NCI-H1436 treated with DMSO at 0.1 percent for 48 hours (cell line): ENCODE results near the gene CDC34.

ENCODE experiments used
- DNase-seq: peaks from one replicate; lab custom pipeline; 2025; lab: John Stamatoyannopoulos, UW

The CDC34 gene, protein sequence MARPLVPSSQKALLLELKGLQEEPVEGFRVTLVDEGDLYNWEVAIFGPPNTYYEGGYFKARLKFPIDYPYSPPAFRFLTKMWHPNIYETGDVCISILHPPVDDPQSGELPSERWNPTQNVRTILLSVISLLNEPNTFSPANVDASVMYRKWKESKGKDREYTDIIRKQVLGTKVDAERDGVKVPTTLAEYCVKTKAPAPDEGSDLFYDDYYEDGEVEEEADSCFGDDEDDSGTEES

DNA sequence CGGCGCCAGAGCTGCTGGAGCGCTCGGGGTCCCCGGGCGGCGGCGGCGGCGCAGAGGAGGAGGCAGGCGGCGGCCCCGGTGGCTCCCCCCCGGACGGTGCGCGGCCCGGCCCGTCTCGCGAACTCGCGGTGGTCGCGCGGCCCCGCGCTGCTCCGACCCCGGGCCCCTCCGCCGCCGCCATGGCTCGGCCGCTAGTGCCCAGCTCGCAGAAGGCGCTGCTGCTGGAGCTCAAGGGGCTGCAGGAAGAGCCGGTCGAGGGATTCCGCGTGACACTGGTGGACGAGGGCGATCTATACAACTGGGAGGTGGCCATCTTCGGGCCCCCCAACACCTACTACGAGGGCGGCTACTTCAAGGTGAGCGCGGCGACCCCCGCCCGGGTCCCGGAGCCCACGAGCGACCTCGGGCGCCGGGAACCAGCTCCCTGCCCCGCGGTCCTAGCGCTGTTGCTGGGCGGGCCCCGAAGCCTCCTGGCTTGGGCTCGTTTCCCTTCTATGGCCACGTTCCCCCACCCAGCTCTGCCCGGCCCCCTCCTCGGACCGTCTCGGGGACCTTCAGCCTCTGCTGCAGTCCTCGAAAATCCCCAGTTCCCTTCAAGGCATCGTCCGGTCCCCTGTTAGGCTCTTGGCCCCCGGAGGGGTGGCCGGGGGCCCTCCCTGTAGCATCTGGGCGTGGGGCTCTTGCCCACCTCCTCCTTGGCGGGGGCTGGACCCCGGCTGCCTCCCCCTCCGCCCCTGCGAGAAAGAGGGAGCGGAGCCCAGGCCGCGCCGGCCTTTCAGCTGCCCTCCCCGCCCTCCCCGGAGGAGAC, at the start of gene CDC34:
Gene CDC34 (plus strand): TSS at position 8 of the 808 bp plus-strand sequence. CDS start 172 bp downstream, at position 180.
- DNase-seq, result no peak

DNA sequence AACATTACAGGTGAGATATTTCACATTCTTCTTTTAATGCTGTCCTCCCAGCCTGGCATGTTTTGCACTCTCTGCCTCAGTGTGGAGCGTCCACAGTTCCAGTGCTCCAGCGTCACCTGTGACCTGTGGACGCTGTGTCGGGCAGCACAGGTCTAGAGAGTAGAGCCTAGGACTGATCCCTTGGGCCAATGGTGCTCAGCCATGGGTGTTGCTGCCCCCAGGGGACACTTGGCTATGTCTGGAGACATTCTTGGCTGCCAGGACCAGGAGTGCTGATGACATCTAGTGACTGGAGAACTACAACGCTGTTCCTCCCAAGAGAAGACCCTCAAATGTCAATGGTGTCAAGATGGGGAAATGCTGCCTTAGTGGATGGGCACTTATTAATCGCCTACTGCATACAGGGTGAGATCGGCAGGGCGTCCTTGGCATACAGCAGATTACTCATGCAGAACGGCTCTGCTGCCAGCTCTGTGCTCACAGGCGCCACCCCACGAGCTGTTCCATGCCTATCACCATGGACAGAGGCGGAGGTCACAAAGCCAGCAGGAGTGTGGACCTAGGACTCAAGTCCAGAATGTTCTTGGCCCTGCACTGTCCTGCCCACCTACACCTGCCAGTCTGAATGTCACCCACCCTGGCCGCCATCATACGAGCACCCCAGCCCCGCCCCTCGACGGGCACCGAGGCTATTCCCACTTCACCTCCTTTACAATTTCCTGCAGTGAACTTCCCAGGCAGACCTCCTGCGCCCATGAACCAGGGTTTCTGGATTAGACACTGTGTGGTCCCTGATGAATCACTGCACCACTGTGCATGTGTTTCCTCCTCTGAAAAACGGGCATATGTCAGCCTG, 49.1 kb upstream of the CDC34 start:
- DNase-seq, result no peak

DNA sequence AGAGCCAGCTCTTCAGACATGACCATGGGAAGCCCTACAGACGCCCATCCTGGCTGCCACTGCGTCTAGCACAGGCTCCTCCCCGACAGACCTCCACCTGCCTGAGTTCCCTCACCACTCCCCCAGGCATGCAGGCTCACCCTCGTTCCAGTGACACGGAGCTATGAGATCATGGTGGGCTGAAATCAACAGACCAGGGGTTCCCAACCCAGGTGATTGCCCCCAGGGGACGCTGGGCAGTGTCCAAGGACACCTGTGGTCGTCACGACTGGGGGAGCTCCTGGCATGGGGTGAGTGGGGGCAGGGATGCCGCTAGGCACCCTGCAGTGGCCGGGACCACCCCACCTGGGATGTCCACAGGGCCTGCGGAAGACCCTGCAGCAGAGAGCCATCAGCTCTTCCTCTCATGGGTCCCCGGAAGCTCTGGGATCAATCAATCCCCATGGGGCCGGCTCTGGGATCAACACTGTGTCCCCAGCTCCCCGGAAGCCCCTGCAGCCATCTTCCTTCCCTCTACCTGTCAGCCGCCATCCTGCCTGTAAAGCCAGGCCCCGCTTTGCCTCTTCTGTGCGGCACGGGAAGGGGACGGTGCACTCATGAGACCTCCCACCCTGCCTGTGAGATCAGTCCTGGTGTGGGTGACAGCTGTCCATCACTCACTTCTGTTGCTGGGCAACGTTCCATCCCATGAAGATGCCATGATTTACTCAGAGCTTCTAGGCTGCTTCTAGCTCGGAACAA, 48.1 kb upstream of the CDC34 start:
- DNase-seq, result no peak

DNA sequence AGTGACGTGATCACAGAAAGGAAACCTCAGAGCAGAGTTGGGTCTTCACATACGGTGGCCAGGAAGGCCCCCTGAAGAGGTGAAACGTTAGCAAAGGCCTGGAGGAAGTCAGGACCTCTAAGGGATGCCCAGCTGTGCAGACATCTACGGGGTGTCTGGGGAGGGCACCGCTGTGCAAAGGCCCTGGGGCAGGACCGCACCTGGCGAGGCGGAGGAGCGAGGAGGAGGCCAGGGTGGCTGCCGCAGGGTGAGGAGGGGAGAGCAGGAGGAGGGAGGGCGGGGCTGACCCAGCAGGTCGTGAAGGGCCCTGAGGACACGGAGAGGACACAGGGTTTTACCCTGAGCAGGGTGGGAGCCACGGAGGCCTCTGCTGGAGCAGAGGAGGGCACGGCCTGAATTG, 47.1 kb upstream of the CDC34 start:
- no peak for DNase-seq

DNA sequence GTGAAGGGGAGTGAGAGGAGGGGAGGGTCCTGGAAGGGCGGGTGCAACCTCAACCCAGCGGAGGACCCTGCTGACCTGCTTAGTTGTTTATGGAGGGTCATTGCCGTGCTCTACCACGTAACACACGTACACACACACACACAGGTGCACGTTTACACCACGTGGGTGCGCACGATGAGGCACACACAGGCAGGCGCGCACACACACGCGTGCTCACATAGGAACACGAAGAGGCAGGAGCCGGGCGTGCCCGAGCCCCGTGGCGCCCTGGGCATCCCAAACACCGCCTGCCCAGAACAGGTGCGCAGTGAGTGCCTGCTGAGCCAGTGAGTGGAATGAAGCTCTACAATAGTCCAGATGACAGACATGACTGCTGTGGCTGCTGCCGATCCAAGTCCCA, 46.5 kb upstream of the CDC34 start:
- DNase-seq, result no peak

DNA sequence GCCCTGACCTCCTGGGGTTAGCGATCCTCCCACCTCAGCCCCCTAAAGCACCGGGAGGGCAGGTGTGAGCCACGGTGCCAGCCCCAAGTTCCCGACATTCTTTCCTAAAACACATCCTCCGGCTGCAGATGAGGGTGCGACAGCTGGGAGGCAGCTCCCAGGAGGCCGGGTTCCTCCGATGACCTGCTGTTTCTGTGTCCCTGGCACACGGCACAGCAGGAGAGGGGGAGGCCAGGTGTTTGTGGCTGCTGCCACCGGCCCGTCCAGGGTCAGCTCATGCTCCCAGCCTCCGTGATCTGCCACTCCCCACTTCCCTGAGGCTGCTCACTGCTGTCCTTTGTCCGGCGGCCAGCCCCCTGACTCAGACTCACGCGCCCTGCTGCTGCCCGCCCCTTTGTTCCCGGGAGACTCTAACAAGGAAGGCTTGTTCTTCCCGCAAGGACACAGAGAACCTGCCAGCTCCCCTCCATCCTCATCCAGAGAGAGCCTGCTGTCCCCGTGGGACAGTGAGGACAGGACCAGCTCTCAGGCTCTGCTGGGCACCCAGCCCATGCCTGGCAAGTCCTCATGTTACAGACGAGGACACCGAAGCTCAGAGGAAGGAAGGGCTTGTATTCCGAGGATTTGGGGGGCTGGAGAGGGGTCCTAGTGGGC, 45.9 kb upstream of the CDC34 start:
- DNase-seq, result no peak

DNA sequence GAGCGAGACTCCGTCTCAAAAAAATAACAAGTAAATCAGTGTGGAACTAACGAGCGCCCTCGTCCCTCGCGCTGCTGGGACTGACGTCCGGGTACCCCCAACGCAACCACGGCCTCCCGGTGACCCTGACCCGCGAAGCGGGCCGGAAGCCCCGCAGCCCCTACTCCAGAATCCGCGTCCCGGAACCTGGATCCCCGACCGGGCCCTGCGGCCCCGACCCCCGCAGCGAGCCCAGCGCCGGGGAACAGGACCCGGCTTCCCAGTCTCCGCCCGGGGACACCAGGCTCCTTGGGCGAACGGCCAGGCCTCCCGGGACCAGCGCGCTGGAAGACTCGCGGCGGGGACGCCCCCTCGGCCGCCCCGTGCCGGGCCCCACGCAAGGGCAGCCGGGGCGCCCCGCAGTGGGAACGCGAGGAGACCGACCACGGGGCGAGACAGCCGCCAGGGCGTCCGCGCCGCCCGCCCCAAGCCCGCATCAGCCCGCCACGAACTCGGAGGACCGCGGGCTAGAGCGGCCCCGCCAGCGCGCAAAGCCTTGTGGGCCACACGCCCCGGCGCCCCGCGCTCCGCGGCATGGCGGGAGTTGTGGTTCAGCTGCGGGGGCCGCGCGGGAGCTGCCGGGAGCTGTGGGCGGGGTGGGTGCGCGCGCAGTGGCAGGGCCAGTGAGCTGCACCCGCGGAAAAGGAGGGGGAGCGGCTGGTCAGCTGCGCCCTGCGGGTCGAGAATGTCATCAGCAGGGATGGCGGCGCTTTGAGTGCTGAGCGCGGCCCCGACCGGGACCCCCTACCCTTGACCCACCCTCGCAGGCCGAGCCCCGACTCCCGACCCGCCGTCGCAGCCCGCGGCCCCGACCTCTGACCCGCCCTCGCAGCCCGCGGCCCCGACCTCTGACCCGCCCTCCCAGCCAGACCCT, 42.8 kb upstream of the CDC34 start:
- DNase-seq, result peak; percentile 33

DNA sequence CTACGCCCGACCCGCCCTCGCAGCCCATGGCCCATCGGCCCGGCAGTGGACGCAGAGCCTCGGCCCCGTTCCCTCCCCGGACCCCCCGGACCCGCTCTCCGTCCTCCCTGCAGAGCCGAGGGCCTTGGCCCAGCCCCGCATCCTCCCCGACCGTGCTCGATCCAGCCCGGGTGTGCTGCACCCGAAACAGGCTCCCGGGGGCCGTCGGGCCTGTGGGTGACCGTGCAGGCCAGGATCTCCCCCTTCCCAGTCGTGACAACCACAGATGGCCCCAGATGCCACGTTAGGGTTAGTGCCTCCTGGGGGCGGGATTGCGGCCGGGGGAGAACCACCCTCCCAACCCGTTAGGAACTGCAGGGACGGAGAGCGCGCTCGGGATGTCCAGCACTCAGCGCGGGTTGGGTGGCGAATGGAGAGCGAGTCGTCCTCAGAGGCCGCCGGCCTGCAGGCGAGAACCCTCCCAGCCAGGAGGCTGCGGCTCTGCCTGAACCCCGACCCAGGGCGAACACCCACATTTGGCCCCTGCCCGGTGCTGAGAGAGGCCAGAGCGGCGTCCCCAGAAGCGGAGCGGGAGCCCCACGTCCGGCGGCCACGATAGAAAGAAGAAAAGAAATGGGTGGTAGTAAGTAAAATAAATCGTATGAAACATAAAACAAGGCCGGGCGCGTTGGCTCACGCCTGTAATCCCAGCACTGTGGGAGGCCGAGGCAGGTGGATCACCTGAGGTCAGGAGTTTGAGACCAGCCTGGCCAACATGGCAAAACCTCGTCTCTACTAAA, 42.0 kb upstream of the CDC34 start:
- no peak for DNase-seq

DNA sequence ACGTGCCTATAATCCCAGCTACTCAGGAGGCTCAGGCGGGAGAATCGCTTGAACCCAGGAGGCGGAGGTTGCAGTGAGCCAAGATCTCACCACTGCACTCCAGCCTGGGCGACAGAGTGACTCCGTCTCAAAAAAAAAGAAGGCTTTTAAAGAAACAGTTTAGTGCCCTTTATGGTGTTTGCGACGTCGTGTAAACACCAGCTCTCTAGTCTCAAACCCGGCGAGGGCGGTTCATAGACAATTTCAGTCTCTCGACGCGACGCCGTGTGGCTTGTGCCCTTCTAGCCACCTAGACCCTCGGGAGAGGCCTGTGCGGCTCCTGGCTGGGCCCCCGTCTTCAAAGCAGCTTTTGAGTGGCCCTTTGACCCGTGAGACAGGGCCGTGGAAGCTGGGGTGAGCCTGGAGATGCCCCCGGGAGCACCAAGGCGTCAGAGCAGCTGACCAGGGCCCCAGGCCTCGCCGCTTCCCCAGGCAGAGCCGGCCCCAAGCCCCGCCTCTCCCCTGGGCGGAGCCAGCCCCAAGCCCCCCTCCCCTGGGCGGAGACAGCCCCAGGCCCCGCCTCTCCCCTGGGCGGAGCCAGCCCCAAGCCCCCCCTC, 40.3 kb upstream of the CDC34 start:
- DNase-seq, result no peak

DNA sequence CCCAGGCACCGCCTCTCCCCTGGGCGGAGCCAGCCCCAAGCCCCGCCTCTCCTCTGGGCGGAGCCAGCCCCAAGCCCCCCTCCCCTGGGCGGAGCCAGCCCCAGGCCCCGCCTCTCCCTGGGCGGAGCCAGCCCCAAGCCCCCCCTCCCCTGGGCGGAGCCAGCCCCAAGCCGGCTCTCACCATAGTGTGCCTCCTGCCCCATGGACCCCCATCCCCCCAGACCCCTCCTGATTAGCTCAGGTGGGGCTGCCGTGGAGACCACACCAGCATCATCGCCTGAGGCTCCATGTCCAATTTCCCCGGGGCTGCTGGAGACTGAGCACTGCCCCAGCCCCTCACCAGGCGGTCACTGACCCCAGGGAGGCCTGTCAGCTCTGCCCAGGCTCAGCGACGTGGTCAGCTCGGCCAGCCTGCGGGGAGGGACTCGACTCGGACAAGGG, 39.4 kb upstream of the CDC34 start:
- no peak for DNase-seq

DNA sequence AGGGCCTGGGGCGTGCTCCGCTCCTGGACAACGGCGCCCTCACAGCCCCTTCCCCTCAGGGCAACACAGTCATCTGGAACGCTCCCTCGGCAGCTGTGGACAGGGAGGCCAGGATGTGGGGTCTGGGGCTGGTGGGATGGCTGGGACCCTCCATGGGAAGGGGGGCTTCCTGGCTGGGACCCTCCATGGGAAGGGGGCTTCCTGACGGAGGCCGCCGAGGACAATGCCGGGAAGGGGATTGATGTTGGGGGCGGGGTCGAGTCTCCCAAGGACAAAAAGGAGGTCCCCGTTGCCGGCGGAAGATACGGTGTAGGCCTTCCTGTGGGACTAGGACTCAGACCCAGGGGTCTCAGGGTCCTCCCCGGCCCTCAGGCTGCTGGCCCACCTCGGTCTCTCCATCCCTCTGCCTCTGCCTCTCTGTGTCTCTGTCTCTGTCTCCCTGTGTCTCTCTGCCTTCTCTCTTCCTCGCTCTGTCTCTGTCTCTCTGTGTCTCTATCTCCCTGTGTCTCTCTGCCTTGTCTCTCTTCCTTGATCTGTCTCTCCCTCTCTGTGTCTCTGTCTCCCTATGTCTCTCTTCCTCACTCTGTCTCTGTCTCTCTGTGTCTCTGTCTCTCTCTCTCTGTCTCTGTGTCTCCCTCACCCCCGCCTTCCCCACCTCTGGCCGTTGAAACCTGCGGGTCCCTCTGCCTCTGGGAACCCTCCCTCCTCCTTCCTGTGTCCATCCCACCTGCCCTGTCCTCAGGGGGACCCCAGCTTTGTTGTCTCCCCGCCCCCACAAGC, 38.0 kb upstream of the CDC34 start:
- no peak for DNase-seq

DNA sequence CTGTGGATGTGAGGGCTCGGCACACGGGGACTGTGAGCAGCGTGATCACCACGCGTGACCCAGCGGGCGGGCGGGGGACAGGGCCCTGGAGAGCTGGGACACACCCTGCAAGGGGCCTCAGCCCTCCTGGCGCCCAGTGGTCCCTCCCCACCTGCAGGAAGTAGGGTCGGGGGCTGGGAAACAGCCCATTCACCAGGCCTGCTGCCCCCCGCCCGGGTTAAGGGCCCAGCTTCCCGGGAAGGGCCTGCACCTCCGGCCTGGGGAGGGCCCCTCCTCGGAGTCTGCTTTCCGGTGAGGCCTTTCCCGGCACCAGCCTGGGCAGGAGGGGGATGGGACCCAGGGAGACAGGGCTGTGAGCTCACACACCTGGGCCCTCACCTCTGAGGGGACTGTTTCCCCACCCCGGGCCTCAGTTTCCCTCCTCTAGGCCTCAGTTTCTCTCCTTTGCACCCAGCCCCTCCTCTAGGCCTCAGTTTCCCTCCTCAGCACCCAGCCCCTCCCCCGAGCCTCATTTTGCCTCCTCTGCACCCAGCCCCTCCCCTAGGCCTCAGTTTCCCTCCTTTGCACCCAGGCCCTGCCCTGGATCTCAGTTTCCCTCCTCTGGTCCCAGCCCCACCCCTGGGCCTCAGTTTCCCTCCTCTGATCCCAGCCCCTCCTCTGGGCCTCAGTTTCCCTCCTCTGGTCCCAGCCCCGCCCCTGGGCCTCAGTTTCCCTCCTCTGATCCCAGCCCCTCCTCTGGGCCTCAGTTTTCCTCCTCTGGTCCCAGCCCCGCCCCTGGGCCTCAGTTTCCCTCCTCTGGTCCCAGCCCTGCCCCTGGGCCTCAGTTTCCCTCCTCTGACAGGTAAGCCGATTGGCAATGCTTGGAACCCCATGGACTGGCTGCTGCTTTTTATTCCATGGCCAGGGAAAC, 37.1 kb upstream of the CDC34 start:
- no peak for DNase-seq

DNA sequence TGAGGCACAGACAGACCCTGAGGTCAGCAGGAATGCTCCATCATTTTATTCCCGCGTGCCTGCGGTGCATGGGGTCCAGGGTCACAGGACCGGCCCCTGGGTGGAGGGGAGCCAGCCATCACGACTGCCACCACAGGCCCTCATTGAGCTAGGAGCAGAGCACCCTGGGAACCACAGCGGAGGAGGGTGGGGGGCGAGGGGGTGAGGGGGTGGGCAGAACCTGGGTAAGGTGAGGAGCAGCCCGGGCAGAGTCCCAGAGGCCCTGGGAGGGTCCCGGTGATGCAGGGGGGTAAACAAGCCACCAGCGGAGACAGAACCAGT, 36.5 kb upstream of the CDC34 start:
- DNase-seq, result no peak

DNA sequence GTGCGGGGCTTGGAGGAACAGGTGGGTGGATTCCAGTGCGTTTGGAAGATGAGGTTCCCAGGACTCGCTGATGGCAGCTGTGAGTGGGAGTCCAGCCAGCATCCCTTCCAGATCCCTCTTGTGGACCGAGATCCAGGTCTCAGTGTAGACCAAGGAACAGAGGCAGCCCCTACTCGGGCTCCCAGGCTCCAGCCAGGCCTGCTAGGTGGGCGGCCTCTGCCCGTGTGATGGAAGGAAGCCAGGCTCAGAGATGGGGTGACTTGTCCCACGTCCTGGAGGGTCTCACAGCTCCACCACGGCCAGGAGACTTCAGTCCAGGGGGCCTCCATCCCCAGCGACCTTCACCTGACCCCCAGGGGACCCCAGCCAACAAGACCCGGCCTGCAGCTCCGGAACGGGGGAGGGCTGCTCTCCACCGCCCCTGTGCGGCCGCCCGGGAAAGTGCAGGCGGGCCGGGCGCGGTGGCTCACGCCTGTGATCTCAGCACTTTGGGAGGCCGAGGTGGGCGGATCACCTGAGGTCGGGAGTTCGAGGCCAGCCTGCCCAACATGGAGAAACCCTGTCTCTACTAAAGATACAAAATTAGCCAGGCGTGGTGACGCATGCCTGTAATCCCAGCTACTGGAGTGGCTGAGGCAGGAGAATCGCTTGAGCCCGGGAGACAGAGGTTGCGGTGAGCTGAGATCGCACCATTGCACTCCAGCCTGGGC, 36.0 kb upstream of the CDC34 start:
- no peak for DNase-seq

DNA sequence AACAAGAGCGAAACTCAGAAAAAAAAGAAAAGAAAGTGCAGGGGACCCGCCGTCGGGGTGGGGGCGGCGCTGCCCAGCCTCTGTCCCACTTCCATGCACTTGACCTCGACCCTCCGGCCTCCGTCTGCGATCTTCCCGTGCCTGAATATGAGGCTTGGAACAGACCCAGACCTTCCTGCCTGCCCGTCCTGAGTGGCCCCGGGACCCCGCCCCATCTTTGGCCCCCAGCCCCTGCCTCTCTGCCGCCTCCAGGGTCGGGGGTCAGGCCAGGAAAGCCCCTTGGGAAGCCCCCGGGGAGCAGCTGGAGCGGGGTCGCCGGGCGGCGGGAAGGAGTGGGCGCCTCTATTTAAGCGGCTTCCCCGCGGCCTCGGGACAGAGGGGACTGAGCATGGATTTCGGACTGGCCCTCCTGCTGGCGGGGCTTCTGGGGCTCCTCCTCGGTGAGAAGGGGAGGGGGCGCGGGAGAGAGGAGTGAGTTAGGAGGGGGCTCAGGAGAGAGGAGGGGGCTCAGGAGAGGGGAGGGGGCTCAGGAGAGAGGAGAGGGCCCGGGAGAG, 35.4 kb upstream of the CDC34 start, which contains the start of gene MADCAM1:
Gene MADCAM1 (plus strand): TSS at position 375 of the 554 bp plus-strand sequence. CDS start 14 bp downstream, at position 389.
- no peak for DNase-seq

DNA sequence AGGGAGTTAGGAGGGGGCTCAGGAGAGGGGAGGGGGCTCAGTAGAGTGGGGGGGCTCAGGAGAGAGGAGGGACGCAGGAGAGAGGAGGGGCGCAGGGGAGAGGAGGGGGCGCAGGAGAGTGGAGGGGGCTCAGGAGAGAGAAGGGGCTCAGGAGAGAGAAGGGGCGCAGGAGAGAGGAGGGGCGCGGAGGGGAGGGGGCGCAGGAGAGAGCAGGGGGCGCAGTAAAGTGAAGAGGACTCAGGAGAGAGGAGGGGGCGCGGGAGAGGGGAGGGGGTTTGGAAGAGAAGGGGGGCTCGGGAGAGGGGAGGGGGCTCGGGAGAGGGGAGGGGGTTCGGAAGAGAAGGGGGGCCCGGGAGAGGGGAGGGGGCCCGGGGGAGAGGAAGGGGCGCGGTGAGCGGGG, 34.6 kb upstream of the CDC34 start:
- no peak for DNase-seq
